Neutrophil (primary cell): Measurements from ENCODE around the gene FEN1.

Experiments
- H3K27ac ChIP-seq: fragments of 200-600 bp; sonication (generic); 2 replicates; pipeline ENCODE4 v1.5.1; 2016; ENCODE audit warnings: mild to moderate bottlenecking, moderate library complexity
- H3K27me3 ChIP-seq: fragments of 200-600 bp; sonication (generic); 2 replicates; pipeline ENCODE4 v1.6.0; 2016; ENCODE audit warnings: mild to moderate bottlenecking
- H3K36me3 ChIP-seq: fragments of 200-600 bp; sonication (generic); 2 replicates; pipeline ENCODE4 v1.5.1; 2017
- H3K4me1 ChIP-seq, 2 experiments: fragments of 200-600 bp in 1 of 2; sonication (generic) in 1 of 2; 1 replicate in 1 of 2; 2 replicates in 1 of 2; pipeline versions ENCODE4 v1.5.1 to v1.6.1; 2013 to 2016; ENCODE audit warnings: low read depth in 1 of 2, low read length in 1 of 2, mild to moderate bottlenecking in 1 of 2, moderate library complexity in 1 of 2; ENCODE audit not compliant: control insufficient read depth in 1 of 2, insufficient read depth in 1 of 2
- H3K4me3 ChIP-seq, 2 experiments: fragments of 200-600 bp in 1 of 2; sonication (generic) in 1 of 2; 1 replicate in 1 of 2; 2 replicates in 1 of 2; pipeline ENCODE4 v1.5.1; 2013 to 2016; ENCODE audit warnings: low read depth in 1 of 2, low read length in 1 of 2, mild to moderate bottlenecking in 1 of 2, moderate library complexity in 1 of 2
- H3K9me3 ChIP-seq: fragments of 200-600 bp; sonication (generic); 2 replicates; pipeline ENCODE4 v1.5.1; 2016
- TF ChIP-seq, protein P1 (sequence below): fragments of 200-600 bp; sonication (generic); IDR thresholded peaks from 2 replicates; pipeline ENCODE4 v1.5.1; 2016; ENCODE audit warnings: antibody characterized with exemption

FEN1 gene

DNA sequence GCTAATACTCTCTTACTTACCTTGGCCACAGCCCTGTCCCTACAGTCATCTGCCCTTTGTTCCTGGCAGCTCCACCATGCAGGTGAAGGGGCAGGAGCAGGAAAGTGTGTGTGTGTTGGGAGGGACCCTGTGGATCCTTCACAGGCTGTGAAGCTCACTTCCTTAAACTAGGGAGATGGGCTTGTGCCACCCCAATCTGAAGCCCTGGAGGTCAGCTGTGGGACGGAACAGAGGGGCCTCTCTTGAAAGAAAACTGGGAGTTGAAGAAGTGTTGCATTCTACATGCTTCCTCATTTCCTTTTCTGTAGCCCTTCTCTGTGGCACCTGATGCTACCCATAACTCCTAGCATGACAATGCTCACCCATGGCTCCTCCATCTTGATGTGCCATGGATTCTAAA is 12.4 kb downstream of the FEN1 start:
- Histone ChIP-seq H3K4me1 (no peaks in the 10 kb centered on the region), H3K27ac (no peak overlapping the region), H3K4me3 (no peak overlapping the region), H3K27me3 (no peaks in the 10 kb centered on the region), H3K36me3 (peaks cover 4% of the 10 kb centered on the region), H3K9me3 (no peaks in the 10 kb centered on the region)
- TF ChIP-seq, protein P1, sequence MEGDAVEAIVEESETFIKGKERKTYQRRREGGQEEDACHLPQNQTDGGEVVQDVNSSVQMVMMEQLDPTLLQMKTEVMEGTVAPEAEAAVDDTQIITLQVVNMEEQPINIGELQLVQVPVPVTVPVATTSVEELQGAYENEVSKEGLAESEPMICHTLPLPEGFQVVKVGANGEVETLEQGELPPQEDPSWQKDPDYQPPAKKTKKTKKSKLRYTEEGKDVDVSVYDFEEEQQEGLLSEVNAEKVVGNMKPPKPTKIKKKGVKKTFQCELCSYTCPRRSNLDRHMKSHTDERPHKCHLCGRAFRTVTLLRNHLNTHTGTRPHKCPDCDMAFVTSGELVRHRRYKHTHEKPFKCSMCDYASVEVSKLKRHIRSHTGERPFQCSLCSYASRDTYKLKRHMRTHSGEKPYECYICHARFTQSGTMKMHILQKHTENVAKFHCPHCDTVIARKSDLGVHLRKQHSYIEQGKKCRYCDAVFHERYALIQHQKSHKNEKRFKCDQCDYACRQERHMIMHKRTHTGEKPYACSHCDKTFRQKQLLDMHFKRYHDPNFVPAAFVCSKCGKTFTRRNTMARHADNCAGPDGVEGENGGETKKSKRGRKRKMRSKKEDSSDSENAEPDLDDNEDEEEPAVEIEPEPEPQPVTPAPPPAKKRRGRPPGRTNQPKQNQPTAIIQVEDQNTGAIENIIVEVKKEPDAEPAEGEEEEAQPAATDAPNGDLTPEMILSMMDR: no peak

DNA sequence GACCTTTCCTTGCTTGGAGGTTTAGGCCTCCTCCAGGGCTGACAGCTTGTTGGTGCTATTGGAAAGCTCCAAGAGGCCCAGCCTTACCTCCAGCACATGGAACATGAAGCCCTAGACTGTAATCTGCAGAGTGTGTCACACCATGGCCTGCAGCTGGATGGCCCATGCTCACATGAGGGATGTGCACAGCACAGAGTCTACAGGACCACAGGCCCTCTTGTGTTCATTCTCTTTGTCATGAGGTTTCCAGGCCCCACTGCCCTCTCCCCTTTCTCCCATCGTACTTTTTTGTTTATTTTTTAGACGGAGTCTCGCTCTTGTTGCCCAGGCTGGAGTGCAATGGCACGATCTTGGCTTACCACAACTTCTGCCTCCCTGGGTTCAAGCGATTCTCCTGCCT is 14.1 kb downstream of the FEN1 start:
- TF ChIP-seq, protein P1: no peak
- no peak overlapping the region for H3K27ac ChIP-seq
- H3K36me3 ChIP-seq: peaks cover 4% of the 10 kb centered on the region
- no peaks in the 10 kb centered on the region for H3K4me1 ChIP-seq
- H3K27me3 ChIP-seq: no peaks in the 10 kb centered on the region
- H3K4me3 ChIP-seq: no peak overlapping the region
- H3K9me3 ChIP-seq: no peaks in the 10 kb centered on the region

DNA sequence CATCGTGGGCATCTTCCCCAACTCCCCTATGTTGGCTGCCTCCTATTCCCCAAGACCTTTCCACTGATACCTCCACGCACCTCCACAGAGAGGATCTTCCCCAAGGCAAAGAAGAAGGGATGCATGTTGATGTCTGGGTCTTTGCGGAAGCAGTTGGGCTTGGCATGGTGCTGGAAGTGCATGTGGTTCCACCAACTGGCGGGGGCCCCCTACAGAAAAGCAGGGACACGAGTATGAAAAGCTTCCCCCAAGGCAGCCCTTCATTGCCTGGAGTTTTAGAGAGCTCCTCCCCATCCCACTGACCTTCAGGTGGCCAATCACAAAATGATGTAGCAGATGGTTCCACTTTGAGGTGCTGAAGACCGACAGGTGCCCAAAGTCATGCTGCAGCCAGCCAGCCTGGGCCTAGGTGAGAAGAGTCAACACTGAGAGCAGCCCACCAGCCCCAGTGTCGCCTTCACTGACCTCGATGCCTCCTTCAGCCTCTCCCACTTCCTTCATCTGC is 18.0 kb downstream of the FEN1 start:
- no peaks in the 10 kb centered on the region for H3K9me3 ChIP-seq
- peaks cover 12 to 13% of the 10 kb centered on the region in 2 experiments for H3K4me1 ChIP-seq
- H3K36me3 ChIP-seq: no peaks in the 10 kb centered on the region
- no peak overlapping the region for H3K27ac ChIP-seq
- TF ChIP-seq, protein P1: no peak
- H3K27me3 ChIP-seq: peaks cover 19% of the 10 kb centered on the region
- H3K4me3 ChIP-seq: no peak overlapping the region

DNA sequence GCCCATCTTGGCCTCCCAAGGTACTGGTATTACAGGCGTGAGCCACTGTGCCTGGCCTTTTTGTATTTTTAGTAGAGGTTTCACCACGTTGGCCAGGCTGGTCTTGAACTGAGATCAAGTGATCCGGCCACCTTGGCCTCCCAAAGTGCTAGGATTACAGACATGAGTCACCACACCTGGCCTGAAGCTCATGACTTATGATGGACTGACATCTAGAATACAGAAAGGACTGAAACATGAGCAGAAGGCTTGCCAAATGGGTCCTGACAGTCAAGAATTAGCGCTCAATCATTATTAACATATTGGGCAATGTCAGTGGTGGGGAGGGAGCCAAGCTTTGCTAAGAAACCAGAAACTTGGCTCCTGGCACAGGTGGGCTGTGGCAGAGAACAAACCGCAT is 19.1 kb downstream of the FEN1 start:
- H3K27me3 ChIP-seq: peaks cover 30% of the 10 kb centered on the region
- H3K4me3 ChIP-seq: no peak overlapping the region
- H3K9me3 ChIP-seq: no peaks in the 10 kb centered on the region
- peaks cover 23 to 24% of the 10 kb centered on the region in 2 experiments for H3K4me1 ChIP-seq
- no peak overlapping the region for H3K27ac ChIP-seq
- H3K36me3 ChIP-seq: no peaks in the 10 kb centered on the region
- TF ChIP-seq, protein P1: no peak

DNA sequence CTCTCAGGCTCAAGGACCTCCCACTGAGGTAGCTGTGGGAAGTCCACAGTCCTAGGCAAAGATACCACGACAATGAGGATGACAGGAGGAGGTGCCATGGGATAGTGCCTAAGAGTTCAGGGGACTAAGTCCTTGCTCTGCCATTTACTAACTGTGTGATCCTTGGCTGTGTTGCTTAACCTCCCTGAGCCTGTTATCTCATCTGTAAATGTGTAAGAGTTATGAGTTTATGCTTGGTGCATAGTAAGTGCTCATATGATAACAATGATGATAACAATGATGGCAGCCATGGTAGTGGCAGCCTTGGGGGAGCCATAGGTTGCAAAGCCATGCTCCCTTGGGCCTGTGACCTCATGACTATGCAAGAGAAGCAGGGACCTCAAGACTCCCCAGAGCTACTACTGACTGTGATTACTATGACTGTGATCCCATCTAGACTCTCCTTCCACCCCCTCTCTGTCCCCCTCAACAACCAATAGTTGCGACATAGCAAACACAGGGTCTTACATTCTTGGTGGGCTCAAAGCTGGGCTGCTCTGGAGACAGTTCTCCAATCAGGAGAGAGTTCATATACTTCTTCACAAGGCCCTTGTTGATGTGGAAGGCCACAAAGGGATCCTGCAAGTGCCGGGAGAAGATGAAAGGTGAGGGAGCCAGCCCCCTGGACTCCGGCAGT is 20.2 kb downstream of the FEN1 start:
- no peak overlapping the region for H3K27ac ChIP-seq
- TF ChIP-seq, protein P1: no peak
- no peaks in the 10 kb centered on the region for H3K9me3 ChIP-seq
- peaks cover 41% of the 10 kb centered on the region for H3K27me3 ChIP-seq
- H3K4me1 ChIP-seq: peaks cover 23 to 28% of the 10 kb centered on the region in 2 experiments
- no peak overlapping the region for H3K4me3 ChIP-seq
- H3K36me3 ChIP-seq: no peaks in the 10 kb centered on the region
